GM10248 (cell line): Measurements from ENCODE around the gene NKAIN2.

ENCODE experiments used
- CTCF ChIA-PET: fragments of 300-600 bp; sonication (Branson Sonifier 250); formaldehyde crosslinking; extraction: SDS; loops from one replicate; lab custom pipeline; 2021; ENCODE audit warnings: antibody characterized with exemption; lab: Yijun Ruan, JAX
- POLR2A ChIA-PET: fragments of 350-650 bp; sonication (Branson Sonifier 250); formaldehyde crosslinking; extraction: SDS; loops from one replicate; lab custom pipeline; 2020; ENCODE audit warnings: antibody characterized with exemption; lab: Yijun Ruan, JAX
- DNase-seq: peaks from one replicate; pipeline ENCODE4 v3.0.0; 2012; ENCODE audit errors: extremely low spot score
- TF ChIP-seq, protein P1 (sequence below): IDR thresholded peaks from 2 replicates; pipeline ENCODE4 v1.5.1; 2012; ENCODE audit warnings: mild to moderate bottlenecking, low read depth; ENCODE audit errors: extremely low read depth, missing control alignments, control extremely low read depth

NKAIN2 gene

GRCh38 chr6:124066269-124066668 is 262.6 kb downstream of the NKAIN2 start:
- no peak for DNase-seq
- ChIA-PET POLR2A (no interaction called here), CTCF (interaction anchor here (1.6 kb wide), 2 partner anchors 8 to 29 kb away, joined by 3 to 4 read pairs; no protein-coding TSS in a partner anchor)
- TF ChIP-seq, protein P1, sequence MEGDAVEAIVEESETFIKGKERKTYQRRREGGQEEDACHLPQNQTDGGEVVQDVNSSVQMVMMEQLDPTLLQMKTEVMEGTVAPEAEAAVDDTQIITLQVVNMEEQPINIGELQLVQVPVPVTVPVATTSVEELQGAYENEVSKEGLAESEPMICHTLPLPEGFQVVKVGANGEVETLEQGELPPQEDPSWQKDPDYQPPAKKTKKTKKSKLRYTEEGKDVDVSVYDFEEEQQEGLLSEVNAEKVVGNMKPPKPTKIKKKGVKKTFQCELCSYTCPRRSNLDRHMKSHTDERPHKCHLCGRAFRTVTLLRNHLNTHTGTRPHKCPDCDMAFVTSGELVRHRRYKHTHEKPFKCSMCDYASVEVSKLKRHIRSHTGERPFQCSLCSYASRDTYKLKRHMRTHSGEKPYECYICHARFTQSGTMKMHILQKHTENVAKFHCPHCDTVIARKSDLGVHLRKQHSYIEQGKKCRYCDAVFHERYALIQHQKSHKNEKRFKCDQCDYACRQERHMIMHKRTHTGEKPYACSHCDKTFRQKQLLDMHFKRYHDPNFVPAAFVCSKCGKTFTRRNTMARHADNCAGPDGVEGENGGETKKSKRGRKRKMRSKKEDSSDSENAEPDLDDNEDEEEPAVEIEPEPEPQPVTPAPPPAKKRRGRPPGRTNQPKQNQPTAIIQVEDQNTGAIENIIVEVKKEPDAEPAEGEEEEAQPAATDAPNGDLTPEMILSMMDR, result no peak

DNA sequence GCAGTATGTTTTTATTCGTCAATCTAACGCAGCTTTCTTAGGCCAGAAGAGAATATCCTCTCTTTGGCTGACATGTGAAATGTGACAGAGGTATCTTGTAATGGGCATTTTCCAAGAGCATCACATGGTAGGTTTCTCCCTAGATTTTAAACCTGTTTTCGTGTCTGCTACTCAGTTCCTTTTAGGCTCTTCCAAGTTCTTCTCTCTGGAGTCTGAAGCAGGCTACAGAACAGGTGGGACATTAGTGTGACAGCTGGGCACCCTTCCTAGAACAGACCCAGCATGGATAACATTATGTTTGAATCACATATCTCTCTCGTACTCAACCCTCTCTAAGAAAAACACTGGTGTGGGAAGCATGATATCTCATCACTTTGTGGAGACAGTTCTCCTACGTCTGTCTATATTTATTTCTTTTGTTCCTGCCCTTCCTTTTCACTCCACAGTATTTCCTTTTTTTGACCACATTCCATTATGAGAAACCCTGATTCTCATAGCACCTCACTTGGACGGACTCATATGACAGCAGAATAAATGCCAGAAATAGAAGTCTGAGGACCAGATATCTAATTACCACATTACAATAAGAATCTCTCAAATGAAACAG is 263.4 kb downstream of the NKAIN2 start:
- ChIA-PET CTCF (interaction anchor here (1.6 kb wide), 1 partner anchor 28 kb away, joined by 3 read pairs; no protein-coding TSS in a partner anchor), POLR2A (no interaction called here)
- DNase-seq, result no peak
- TF ChIP-seq, protein P1, result no peak

DNA sequence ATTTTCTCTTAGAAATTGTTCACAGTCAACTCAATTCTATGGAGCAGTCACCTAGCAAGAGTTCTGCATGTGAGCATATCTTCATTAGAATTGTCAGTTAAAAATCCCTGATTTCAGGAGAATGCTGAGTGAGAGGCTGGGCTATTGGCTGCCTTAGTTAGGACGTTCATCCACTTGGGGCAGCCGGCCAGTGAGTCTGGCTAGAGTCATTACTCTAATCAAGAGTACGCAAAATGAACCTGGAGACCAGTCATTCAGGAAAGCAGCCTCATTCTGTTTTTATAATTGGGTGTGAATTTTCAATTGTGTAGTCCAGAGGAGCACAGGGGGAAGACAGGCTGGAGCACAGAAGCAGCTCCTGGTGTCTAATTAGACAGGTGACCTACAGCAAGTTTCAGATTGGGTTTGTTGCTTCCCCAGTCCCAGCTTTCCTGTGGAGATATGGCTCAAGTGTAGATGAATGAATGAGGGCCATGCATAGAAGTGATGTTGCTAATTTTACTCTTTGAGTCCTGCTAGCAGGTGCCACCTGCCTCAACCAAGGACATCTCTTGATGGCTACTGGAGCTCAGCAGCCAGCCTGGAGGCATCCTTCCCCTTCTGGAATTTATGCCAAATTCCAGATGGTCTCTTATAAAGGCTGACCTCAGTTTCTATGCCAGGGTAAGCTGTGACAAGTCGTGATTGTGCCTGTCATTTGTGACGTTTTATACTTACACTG is 265.7 kb downstream of the NKAIN2 start:
- DNase-seq, result no peak
- TF ChIP-seq, protein P1, result no peak
- CTCF ChIA-PET, result interaction anchor here (1.6 to 2.1 kb wide), 2 partner anchors 8 to 12 kb away, joined by 5 read pairs; no protein-coding TSS in a partner anchor
- POLR2A ChIA-PET, result no interaction called here

DNA sequence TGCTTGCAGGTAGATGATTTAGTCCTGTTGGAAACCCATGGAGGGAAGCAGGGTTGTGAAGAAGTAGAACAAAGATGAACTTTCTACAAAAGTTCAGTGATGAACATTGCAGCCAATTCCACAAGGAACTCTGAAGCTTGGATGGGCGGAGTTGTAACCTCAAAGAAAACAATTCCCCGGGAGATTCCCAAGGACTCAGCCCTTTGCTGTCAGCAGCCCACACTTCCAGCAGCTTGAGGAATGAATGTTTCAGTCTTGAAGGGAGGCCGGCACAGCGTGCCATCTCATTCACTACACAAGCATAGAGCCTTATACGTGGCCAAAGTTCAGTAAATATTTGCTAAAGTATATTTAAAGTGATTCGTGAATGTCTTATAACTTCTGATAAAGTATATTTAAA is 269.4 kb downstream of the NKAIN2 start:
- TF ChIP-seq, protein P1, result no peak
- no peak for DNase-seq
- POLR2A ChIA-PET, result no interaction called here
- CTCF ChIA-PET, result interaction anchor here (1.0 to 1.1 kb wide), 2 partner anchors 11 to 130 kb away, joined by 3 read pairs; no protein-coding TSS in a partner anchor

DNA sequence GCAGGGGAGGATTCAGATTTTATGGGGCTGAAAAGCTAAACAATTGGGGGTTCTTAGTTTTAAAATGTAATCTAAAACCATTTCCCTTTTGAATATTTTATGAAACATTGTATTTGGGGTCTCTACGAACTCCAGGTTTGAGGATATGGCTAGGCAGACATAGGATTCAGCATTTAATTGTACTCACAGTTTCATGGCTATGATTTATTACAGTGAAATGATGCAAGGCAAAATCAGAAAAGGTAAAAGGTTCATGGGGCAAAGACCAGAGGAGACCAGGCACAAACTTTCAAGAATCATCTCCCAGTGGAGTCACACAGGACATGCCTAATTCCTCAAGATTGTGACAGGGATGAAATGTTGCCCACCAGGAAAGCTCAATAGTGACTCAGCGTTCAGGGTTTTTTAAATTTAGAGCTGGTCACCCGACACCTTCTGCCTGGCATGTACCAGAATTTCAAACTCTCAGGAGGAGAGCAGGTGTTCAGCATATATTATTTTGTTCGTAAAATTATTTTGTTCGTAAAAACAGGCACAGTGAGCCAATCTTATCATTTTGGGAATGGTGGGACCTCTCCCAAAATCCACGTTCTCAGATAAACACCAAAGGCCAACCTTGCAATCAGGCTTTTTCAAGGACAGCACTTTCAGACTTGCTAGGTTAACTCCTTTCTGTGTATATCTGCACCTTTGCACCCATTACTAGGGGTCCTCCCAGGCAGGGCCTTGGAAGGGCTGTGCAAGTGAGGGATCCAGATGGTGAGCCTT is 270.3 kb downstream of the NKAIN2 start:
- ChIA-PET CTCF (interaction anchor here (1.1 kb wide), 2 partner anchors 9 to 10 kb away, joined by 3 to 4 read pairs; no protein-coding TSS in a partner anchor), POLR2A (no interaction called here)
- TF ChIP-seq, protein P1, result no peak
- DNase-seq, result no peak

DNA sequence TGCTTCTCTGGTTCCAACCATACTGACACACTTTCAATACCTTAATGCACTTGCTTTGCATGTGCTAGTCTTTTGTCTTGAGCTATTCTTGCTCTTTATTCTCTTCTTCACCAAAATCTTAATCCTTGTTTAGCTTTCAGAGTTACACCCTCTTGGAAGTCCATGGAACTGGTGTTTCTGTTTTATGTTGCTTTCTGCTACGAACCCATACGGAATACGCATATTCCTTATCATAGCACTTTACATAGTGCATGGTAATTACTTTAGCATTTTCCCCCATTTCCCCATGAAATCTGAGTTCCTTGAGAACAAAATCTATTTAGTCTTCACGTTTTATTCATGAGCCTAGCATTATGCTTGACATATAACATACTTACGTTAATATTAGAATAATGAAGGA is 270.9 kb downstream of the NKAIN2 start:
- POLR2A ChIA-PET, result no interaction called here
- no peak for DNase-seq
- TF ChIP-seq, protein P1, result no peak
- CTCF ChIA-PET, result interaction anchor here (1.1 kb wide), 1 partner anchor 9 kb away, joined by 4 read pairs; no protein-coding TSS in a partner anchor
